ENCODE data around the gene AUTS2. TPM values are rescaled to one million over a fixed set of nuclear protein-coding genes. Genes with fewer than 3 reads are reported as not detected.

The AUTS2 gene
- total RNA-seq, 1 experiment from 2014 or later, result 2.5 TPM

GRCh38 chr7:70793060-70793459 is 1194.8 kb downstream of the AUTS2 start:
- Histone ChIP-seq H3K4me3 (ENCODE audit: low read depth in 2 of 2, low read length in 2 of 2) (no peak overlapping the region), H3K27me3 (ENCODE audit: control insufficient read depth, insufficient read depth, low read length) (no peaks in the 10 kb centered on the region), H3K36me3 (ENCODE audit: control insufficient read depth, insufficient read depth, low read length) (no peaks in the 10 kb centered on the region), H3K4me1 (ENCODE audit: control insufficient read depth, insufficient read depth, low read length) (no peaks in the 10 kb centered on the region), H3K9me3 (ENCODE audit: control insufficient read depth, insufficient read depth, low read depth, low read length) (no peaks in the 10 kb centered on the region), H3K27ac (ENCODE audit: low read length) (no peak overlapping the region)
- CTCF ChIA-PET, result no interaction called here
- in situ Hi-C loops (cut with HindIII; ENCODE audit: low pct_unique_long_range_greater_than_20kb, low sequenced_read_pairs) (no loop called here), intact Hi-C loops (cut with micrococcal nuclease; ENCODE audit: unreplicated experiment) (no loop called here)
- POLR2A ChIA-PET, result no interaction called here
- DNase-seq (ENCODE audit: low read depth, low spot score), result no peak
- TF ChIP-seq CTCF (IDR thresholded peaks at IDR 0.05) (no peak), SIN3A (IDR thresholded peaks at IDR 0.05; ENCODE audit: borderline replicate concordance, insufficient read depth, low read depth, low read length) (no peak), TCF7L2 (IDR thresholded peaks at IDR 0.05; ENCODE audit: low read depth, low read length) (no peak), POLR2AphosphoS5 (IDR thresholded peaks at IDR 0.05; ENCODE audit: low read depth, low read length) (no peak), REST (IDR thresholded peaks at IDR 0.05; ENCODE audit: insufficient read depth in 1 of 2, low read depth in 2 of 2, low read length in 1 of 2) (no peak)
- ATAC-seq, result no peak
- BruUV-seq (replicated peaks), result no TSS peak

DNA sequence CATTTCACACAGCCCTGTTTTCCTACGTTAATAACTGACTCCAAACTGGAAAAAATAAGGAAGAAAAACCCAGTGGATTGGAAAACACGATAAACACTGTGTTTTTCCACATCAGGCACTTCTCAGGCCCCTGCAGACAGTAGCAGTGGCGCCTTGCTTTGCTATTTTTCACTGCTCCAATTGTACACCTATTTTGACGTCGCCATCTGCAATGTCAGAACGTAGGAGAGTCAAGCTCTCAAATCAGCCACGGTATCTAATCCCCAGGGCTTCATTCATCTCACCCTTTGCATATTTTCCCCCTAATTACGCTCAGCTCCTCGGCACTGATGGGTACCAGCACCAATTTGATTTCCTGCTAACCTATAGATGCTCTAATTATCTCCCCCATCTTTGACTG is 1195.5 kb downstream of the AUTS2 start:
- no peak overlapping the region for H3K27ac ChIP-seq (ENCODE audit: low read length)
- BruUV-seq (replicated peaks), result no TSS peak
- no peaks in the 10 kb centered on the region for H3K27me3 ChIP-seq (ENCODE audit: control insufficient read depth, insufficient read depth, low read length)
- H3K4me1 ChIP-seq (ENCODE audit: control insufficient read depth, insufficient read depth, low read length), result no peaks in the 10 kb centered on the region
- no peaks in the 10 kb centered on the region for H3K36me3 ChIP-seq (ENCODE audit: control insufficient read depth, insufficient read depth, low read length)
- no peaks in the 10 kb centered on the region for H3K9me3 ChIP-seq (ENCODE audit: control insufficient read depth, insufficient read depth, low read depth, low read length)
- intact Hi-C loops (cut with micrococcal nuclease; ENCODE audit: unreplicated experiment), result no loop called here
- TF ChIP-seq TCF7L2 (IDR thresholded peaks at IDR 0.05; ENCODE audit: low read depth, low read length) (no peak), CTCF (IDR thresholded peaks at IDR 0.05) (no peak), REST (IDR thresholded peaks at IDR 0.05; ENCODE audit: insufficient read depth in 1 of 2, low read depth in 2 of 2, low read length in 1 of 2) (no peak), POLR2AphosphoS5 (IDR thresholded peaks at IDR 0.05; ENCODE audit: low read depth, low read length) (no peak), SIN3A (IDR thresholded peaks at IDR 0.05; ENCODE audit: borderline replicate concordance, insufficient read depth, low read depth, low read length) (no peak)
- in situ Hi-C loops (cut with HindIII; ENCODE audit: low pct_unique_long_range_greater_than_20kb, low sequenced_read_pairs), result no loop called here
- DNase-seq (ENCODE audit: low read depth, low spot score) (no peak), ATAC-seq (no peak)
- no peak overlapping the region for H3K4me3 ChIP-seq (ENCODE audit: low read depth in 2 of 2, low read length in 2 of 2)
- ChIA-PET POLR2A (no interaction called here), CTCF (no interaction called here)

Data from Panc1 (cell line).